Measurements from ENCODE around the gene CBLN4. TPM values are rescaled to one million over a fixed set of nuclear protein-coding genes. Genes with fewer than 3 reads are reported as not detected.

Gene CBLN4
- total RNA-seq (1.7 and 2.5 TPM in 2 replicates), polyA plus RNA-seq (1.6 and 2.6 TPM in 2 replicates)

DNA sequence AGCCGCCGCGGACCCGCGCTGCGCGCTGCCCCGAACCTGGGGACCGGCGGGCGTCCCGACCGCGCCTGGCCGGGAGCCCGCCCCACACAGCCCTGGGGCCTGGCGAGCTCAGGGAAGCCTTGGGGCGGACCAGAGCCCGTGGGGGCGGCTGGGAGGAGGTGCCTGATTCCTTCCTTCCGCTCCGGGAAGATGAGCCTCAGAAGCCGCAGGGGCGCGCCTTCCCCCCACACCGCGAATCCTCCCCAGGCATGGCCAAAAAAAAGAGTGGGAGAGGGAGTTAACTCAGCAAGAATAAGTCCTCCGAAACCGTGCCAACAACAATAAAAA lies at the start of gene CBLN4:
Gene CBLN4 (minus strand): TSS at position 131 of the 327 bp plus-strand sequence. CDS start 1,348 bp downstream, outside the sequence.
- peaks cover 11% of the 10 kb centered on the region for H3K27me3 ChIP-seq
- H2AFZ ChIP-seq: no peak within 1 kb of the TSS
- H3K4me1 ChIP-seq (ENCODE audit: insufficient read depth): no peaks in the 10 kb centered on the region
- H3K36me3 ChIP-seq (replicated peaks; ENCODE audit: insufficient read depth, low read depth): no peaks in the 10 kb centered on the region
- H4K20me1 ChIP-seq (ENCODE audit: insufficient read depth, poor library complexity, severe bottlenecking): no peaks in the 10 kb centered on the region
- no peaks in the 10 kb centered on the region for H3K79me2 ChIP-seq
- H3K9me3 ChIP-seq (ENCODE audit: low read depth): no peaks in the 10 kb centered on the region
- H3K9me2 ChIP-seq (replicated peaks; ENCODE audit: insufficient read depth): no peaks in the 10 kb centered on the region
- TF ChIP-seq CTCF (IDR thresholded peaks at IDR 0.05; ENCODE audit: poor library complexity) (no peak), EZH2 (IDR thresholded peaks at IDR 0.05; ENCODE audit: borderline replicate concordance) (no peak), EZH2phosphoT487 (IDR thresholded peaks at IDR 0.05; ENCODE audit: low read depth, severe bottlenecking, unreplicated experiment) (no peak)
- no peak within 1 kb of the TSS for H3K4me2 ChIP-seq
- H3K4me3 ChIP-seq: no peak within 1 kb of the TSS
- H3K27ac ChIP-seq: no peak within 1 kb of the TSS
- DNase-seq (ENCODE audit: low spot score): no peak
- 15% methylated on average over 28 of the region's 29 CpGs for WGBS (ENCODE audit: low lambda C conversion rate, missing lambda C conversion rate)

DNA sequence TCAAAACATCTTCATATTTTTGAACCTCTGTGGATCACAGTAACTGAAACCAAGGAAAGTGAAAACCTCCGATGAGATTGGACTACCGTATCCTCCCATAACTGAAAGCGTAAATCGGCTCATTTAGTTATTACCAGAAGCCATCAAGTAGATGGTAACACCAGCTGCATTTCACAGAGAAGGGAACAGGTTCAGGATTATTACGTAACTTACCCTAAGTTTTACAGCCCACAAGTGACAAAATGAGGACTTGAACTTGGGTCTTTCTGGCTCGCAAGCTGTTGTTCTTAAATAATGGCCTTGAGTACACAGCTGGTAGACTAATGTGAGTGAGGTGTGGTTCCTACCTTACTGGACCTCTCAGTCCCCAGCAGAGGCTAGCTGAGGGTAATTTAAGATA lies 37.9 kb upstream of the CBLN4 start:
- H3K9me3 ChIP-seq (ENCODE audit: low read depth): no peaks in the 10 kb centered on the region
- H3K27me3 ChIP-seq: no peaks in the 10 kb centered on the region
- no peak for DNase-seq (ENCODE audit: low spot score)
- no peak overlapping the region for H2AFZ ChIP-seq
- no peak overlapping the region for H3K4me3 ChIP-seq
- no peak overlapping the region for H3K27ac ChIP-seq
- no peaks in the 10 kb centered on the region for H3K36me3 ChIP-seq (replicated peaks; ENCODE audit: insufficient read depth, low read depth)
- H4K20me1 ChIP-seq (ENCODE audit: insufficient read depth, poor library complexity, severe bottlenecking): no peaks in the 10 kb centered on the region
- no peaks in the 10 kb centered on the region for H3K79me2 ChIP-seq
- 88% methylated on average over 6 of the region's 6 CpGs for WGBS (ENCODE audit: low lambda C conversion rate, missing lambda C conversion rate)
- TF ChIP-seq EZH2phosphoT487 (IDR thresholded peaks at IDR 0.05; ENCODE audit: low read depth, severe bottlenecking, unreplicated experiment) (no peak), CTCF (IDR thresholded peaks at IDR 0.05; ENCODE audit: poor library complexity) (no peak), EZH2 (IDR thresholded peaks at IDR 0.05; ENCODE audit: borderline replicate concordance) (no peak)
- no peak overlapping the region for H3K4me2 ChIP-seq
- H3K4me1 ChIP-seq (ENCODE audit: insufficient read depth): no peaks in the 10 kb centered on the region
- H3K9me2 ChIP-seq (replicated peaks; ENCODE audit: insufficient read depth): no peaks in the 10 kb centered on the region

DNA sequence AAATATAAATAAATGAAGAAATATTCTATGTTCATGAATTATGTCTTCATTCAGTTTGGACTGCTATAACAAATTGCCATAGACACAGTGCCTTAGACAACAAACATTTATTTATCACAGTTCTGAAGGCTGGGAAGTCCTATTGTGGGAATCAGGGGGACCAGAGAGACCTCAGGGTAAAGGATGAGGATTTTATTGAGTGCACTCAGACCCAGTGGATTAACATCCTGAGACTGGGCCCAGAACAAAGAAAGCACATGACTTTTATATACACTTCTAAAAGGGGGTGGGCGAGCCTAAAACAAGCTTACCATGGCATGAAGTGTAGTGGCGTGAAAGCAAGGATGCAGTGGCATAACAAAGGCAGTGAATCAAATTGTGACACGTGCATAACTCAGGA lies 26.9 kb upstream of the CBLN4 start:
- Histone ChIP-seq H3K4me2 (no peak overlapping the region), H3K79me2 (no peaks in the 10 kb centered on the region), H3K4me3 (no peak overlapping the region), H3K9me3 (ENCODE audit: low read depth) (peaks cover 3% of the 10 kb centered on the region), H4K20me1 (ENCODE audit: insufficient read depth, poor library complexity, severe bottlenecking) (no peaks in the 10 kb centered on the region), H2AFZ (no peak overlapping the region), H3K36me3 (replicated peaks; ENCODE audit: insufficient read depth, low read depth) (no peaks in the 10 kb centered on the region), H3K27ac (no peak overlapping the region), H3K4me1 (ENCODE audit: insufficient read depth) (no peaks in the 10 kb centered on the region), H3K9me2 (replicated peaks; ENCODE audit: insufficient read depth) (no peaks in the 10 kb centered on the region), H3K27me3 (no peaks in the 10 kb centered on the region)
- WGBS (ENCODE audit: low lambda C conversion rate, missing lambda C conversion rate): 32% methylated on average over 3 of the region's 3 CpGs
- DNase-seq (ENCODE audit: low spot score): no peak
- TF ChIP-seq CTCF (IDR thresholded peaks at IDR 0.05; ENCODE audit: poor library complexity) (no peak), EZH2phosphoT487 (IDR thresholded peaks at IDR 0.05; ENCODE audit: low read depth, severe bottlenecking, unreplicated experiment) (no peak), EZH2 (IDR thresholded peaks at IDR 0.05; ENCODE audit: borderline replicate concordance) (no peak)

DNA sequence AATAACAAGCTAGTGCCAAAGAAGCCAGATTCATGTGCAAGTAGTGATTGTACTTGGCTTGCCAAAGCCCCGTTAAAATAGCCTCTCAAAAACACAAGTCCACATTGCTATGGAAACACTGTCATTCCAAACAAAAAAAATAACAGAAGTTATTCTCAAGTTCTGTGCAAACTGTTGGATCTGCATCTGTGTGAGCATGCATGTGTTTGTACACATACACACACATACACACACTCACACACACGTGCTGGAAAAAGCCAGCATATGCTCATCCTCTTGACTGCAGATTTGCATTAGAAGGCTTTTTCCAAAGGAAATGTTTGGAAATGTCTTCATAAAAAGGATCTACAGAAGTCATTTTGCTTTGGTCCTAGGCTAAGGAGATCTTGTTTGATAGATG lies 13.4 kb upstream of the CBLN4 start:
- Histone ChIP-seq H3K27me3 (no peaks in the 10 kb centered on the region), H3K4me2 (no peak overlapping the region), H4K20me1 (ENCODE audit: insufficient read depth, poor library complexity, severe bottlenecking) (no peaks in the 10 kb centered on the region), H3K79me2 (no peaks in the 10 kb centered on the region), H3K9me2 (replicated peaks; ENCODE audit: insufficient read depth) (no peaks in the 10 kb centered on the region), H3K4me3 (no peak overlapping the region), H3K4me1 (ENCODE audit: insufficient read depth) (no peaks in the 10 kb centered on the region), H3K9me3 (ENCODE audit: low read depth) (no peaks in the 10 kb centered on the region), H3K36me3 (replicated peaks; ENCODE audit: insufficient read depth, low read depth) (no peaks in the 10 kb centered on the region), H2AFZ (no peak overlapping the region), H3K27ac (no peak overlapping the region)
- WGBS (ENCODE audit: low lambda C conversion rate, missing lambda C conversion rate): 38% methylated on average over 2 of the region's 2 CpGs
- no peak for TF ChIP-seq CTCF (IDR thresholded peaks at IDR 0.05; ENCODE audit: poor library complexity)
- no peak for TF ChIP-seq EZH2 (IDR thresholded peaks at IDR 0.05; ENCODE audit: borderline replicate concordance)
- TF ChIP-seq EZH2phosphoT487 (IDR thresholded peaks at IDR 0.05; ENCODE audit: low read depth, severe bottlenecking, unreplicated experiment): no peak
- no peak for DNase-seq (ENCODE audit: low spot score)
